M059J (cell line): Measurements from ENCODE around the gene MSX2. TPM values are rescaled to one million over a fixed set of nuclear protein-coding genes. Genes with fewer than 3 reads are reported as not detected.

ENCODE experiments used
- DNase-seq: peaks from one replicate; pipeline ENCODE4 v3.0.0-alpha.2; 2012; ENCODE audit warnings: low read depth
- total RNA-seq: library from RNA; depleted of rRNA; stranded (reverse); fragments of >200 nt; shearing (Covaris generic); gene quantifications from 2 replicates; pipeline ENCODE4 v1.2.3, GENCODE V29; 2014

MSX2 gene
- total RNA-seq, 1 experiment from 2014 or later, result not detected

DNA sequence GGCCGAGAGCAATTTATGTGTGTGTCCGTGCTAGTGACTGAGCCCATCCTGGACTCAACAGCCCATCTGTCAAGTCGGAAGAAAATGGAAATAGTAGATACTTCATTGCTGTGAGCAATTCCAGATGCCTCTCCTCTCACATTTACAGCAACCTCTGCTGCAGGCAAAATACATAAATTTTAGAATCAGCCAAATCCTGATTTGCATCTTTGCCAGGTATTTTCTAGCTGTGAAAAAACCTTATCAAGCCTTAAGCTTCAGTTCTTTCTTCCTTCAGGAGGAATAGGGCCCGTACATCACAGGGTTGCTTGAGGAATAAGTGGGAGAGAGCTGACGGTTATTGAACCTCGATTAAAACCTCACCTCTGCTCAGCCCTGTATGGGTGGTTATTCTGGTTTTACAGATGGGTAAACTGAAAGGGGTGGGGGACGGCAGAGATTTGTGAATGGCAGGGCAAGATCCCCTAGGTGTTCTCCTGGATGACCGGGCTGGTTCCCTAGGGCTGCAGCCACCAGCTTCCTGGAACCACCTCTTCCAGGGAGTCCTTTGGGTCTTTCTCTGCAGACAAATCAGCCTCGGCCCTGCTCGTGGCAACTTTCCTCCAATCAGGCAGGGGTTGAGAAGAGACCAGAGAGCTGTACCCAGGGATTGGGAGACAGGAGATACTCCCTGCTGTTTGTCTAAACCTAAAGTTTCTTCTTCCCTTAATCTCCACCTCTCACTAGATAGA, 5.3 kb upstream of the MSX2 start:
- DNase-seq, result no peak

DNA sequence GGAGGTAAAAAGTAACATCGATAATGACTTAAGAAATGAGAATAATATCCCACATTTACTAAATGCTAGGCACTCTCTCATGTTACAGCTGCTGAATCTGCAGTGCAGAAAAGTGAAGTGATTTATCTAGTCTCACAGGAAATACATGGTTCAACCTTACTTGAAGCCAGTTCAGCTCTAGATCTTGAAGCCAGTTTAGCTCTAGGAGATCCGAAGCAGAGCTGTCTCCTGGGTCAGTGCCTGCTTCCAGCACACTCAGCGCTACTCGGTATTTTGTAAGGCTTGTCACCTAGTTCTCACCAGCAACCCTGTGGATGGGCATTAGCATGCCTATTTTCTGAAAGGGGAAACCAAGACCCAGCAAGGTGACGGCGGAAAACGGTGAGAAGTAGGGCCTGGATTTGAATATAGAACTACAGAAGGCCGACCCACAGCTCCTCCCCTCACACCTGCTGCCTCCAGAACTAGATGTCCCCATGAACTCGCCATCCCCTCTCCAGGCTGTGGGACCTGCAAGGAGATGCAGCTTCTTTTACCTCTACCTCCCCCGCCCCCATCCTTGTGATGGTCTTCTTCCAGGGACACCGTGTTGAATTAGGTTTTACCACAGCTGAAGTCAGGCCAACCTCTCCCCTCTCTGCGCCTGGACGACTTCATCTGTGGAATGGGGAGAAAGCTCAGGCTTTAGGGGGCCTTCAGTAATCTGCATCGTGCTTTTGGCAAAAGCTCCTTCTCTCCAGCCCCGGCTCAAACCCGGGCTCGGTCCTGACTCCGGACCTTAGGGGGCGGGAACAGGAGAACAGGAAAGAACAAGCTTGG, 4.4 kb upstream of the MSX2 start:
- DNase-seq, result no peak

DNA sequence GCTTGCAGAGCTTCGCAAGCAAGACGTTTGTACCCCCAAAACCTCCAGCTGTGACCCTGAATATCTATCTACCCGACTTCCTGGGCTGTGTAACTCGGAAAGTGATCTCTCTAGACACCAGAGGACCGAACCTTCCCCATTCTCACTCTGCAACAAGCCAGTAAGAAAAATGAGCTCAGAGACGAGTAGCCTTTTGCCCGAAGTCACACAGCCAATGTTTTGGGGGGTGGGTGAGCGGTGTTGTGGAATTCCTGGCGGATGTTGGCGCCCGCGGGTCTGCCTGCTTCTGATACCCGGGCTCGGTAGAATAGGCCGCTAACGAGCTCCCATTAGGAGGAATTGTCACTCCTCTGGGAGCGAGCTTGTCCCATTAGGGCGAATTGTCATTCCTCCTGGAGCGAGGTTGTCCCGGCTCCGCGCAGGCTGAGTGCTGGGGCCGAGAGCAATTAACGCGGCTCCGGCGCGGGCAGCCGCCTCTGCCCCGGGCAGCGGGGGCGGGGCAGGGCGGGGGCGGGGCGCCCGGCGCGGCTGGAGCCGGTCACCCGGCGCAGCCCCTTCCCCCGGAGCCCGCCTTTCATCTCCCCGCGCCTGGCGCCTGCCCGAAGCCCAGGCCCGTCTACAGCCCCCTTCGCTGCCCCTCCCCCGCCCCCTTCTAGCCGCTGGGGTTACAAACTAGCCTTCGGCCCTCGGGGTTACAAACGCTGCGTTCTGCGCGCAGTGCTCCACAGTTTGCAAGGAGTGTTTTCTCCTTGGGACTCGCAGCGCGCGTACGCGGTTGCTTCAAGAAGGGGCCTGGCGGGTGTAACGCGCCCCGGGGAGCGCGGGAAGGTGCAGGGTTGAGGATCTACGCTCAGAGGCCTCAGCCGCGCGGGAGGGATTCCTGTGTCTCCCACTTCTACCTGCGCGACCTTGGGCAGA, 3.5 kb upstream of the MSX2 start:
- no peak for DNase-seq

DNA sequence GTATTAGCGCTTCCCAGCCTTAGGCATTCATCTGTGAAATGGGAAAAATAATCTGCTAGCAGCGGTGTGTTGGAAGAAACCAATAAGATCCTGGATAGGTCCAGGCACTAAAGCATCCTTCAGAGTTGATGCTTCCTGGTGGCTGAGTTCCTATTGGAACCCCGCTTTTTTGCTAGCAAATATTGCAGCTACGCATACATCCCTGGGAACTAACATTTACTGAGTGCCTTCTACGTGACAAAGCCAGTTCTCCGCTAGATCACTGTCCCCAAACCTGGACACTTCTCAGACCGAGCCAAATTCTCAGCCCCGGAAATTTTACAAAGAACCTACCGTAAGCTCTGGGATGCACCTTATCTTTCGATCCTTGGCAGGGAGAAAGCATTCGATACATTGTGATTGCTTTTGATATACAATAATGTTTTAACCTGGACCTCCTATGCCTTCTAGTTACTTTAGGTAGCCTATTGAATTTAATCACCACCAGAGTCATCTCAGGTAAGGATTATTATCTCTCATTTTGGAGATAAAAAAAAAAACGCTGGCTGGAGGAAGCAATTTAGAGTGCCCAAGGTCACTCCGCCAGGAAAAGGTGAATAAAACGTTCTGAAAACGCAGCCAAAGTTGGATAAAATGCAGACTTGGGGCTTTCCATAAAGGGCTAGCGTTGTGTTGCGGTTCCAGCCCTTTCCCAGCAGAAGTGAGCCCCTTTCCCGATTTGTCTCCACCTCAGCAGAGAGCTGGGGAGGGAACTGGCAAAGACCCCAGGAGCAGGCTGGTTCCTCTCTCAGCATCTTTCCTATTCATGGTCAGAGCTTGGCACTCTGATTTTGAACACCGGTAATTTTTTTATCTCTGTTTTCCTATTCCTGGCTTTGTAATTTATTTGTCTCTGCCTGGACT, 2.6 kb upstream of the MSX2 start:
- DNase-seq, result no peak

DNA sequence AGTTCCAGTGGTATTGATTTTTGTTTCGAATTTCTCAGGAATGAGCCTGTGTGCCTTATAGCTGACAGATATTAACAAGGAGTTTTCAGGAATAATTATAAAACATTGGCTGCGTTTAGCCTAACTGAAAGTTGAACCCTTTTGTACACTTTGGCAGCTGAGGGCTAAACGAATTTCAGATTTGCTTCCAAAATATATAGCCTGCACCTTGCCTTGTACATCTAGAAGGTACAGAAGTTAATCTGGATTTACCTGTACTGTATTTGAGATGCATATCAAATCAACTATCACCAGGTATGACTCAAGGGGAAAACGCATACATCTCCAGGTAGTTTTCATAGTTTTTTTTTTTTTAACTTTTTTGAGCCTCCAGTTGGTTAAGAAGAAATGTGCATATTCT, 1.9 kb upstream of the MSX2 start:
- DNase-seq, result no peak

DNA sequence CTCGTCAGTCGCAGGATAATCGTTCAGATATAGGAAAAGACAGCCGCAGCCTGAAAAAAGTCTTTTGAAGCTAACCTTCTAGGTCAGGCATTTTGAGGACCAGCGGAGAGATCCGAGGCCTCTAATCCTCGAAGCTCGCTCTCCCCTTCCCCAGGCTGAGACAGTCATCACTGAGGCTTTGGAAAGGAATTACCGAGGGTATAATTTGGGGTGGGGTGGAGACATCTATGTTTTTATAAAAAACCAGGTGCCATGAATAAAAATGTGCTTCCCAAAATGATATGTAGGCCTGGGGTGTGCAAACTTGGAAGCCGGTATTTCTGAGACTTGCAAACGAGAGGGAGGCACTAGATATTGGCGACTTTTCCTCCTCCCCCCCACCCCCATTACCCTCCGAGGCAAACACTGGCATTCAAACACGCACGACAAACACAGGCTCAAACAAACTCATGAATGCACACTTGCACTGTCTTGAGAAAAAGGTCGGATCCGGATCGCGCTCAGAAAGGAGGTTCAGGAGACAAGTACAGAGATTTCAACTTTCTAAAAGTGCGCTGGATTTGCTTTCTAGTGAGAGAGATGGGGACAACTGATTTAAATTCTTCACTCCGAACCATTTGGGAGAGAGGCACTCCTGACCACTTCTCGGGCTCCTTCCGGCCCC, 935 bp upstream of the MSX2 start:
- no peak for DNase-seq

DNA sequence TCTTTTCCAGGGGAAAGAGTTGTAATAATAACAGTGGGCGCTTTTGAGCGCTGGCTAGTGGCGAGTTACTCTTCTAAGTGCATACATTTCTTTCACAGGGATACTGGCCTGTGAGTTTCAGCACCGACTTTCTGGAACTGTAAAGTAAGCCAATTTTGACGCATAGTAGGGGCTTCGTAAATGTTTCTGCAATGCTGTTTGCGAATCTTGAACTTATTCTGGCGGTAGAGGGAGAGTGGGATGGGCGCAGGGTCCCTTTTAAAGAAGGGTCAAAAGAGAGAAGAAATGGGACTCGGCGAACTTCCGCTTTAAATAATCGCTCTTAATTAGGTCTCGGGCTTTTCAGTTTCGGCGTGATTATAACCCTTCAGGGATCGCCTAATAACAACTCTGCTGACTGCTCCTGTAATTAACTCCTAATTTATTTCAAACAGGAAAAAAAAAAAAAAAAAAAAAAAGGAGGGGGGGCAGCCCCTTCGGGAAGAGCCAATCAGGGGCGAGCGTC, 351 bp upstream of the MSX2 start:
- no peak for DNase-seq

DNA sequence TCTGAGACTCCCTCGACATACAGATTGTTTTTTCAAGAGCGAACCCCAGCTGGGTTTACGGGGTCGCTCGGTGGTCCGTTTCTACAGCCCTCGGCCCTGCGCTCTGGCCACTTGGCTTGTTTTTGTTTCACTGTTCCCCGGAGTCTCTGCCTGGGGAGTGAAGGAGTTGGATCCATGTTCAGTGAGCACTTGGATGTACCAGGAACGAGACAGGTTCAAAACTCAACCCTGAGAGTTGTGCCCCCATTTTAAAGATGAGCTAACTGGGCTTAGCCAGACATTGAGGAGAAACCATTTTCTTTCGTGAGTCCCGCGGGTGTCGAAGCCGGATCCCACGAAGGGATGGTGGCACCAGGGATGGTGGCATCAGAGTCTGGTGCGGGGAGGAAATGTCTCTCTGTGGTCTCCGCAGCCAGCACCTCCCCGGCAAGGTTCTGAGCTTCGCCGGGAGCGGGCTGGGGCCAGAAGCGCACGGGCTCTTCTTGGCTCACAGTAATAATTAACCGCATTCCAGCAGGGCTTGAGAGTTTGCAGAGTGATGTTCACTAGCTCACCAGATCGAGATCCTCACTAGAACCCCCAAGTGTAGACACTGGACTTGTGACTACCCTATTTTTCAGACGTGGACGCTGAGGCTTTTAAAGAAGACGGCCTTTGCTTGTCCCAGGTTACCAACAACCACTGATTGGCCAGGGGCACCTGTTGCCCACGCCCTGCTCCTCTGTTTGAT, 1.0 kb downstream of the MSX2 start:
- DNase-seq, result no peak

DNA sequence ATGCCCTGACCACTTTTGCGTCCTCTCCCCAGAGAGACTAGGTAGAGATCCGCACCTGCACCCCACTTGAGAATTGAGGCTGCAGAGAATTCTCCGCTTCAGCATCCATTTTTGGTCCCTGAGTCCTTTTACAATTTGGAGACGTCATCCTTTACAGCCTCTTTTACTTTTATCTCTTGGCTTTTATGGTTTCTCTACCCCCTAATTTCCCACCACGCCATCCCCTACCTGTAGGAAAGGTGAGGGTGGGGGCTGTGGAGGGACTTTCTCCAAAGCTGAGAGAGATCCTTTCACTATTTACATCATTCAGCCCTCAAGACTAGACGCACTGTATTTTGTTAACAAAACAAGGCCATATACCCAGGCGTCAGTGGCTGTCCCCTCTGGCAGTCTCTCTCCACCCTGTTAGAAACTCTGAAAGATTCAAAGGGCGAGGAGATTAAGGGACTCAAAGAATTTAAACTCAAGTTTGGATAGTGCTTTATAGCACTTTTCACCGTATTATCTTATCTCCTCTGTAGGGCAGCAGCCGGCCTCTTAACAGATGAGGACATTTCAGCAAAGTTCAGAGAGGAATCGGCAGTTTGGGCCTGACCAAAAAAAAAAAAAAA, 1.7 kb downstream of the MSX2 start:
- DNase-seq, result no peak

DNA sequence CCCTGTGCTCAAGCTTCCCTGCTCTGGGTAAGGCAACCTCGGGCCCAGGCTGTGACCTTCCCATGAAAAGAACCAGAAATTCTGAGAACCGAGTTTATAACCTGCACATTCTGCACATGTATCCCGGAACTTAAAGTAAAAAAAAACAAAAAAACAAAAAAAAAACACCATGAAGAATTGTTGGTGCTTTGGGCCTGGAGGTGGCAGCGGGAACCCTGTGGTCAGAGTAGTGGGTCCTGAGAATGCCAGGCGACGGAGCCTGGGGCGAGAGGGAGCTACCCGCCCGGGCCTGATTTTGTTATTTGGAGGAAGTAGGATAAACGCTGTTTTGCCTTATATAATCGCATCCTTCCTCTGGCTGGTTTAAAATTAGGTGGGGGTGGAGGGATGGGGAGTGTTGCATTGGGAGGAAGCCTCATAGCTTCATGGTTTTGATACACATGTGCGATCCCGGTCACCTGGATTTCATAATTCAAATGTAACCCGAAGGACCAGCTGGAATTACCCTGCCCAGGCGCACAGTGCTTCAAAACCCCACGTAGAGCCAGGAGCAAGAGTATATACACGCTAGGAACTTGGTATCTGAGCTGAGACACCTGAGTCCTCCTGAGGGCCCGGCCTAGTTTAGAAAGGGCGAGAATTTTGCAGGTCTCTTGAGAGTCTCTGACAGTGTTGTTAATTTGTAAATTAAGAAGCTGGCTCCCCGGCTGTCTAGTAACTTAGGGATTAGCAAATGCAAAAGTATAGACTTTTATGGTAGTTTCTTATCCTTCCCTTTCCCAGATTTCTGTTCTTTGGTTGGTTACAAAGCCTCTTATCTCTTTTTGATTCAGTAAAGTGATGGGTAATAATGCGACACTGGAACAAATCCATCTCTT, 2.8 kb downstream of the MSX2 start:
- DNase-seq, result no peak

DNA sequence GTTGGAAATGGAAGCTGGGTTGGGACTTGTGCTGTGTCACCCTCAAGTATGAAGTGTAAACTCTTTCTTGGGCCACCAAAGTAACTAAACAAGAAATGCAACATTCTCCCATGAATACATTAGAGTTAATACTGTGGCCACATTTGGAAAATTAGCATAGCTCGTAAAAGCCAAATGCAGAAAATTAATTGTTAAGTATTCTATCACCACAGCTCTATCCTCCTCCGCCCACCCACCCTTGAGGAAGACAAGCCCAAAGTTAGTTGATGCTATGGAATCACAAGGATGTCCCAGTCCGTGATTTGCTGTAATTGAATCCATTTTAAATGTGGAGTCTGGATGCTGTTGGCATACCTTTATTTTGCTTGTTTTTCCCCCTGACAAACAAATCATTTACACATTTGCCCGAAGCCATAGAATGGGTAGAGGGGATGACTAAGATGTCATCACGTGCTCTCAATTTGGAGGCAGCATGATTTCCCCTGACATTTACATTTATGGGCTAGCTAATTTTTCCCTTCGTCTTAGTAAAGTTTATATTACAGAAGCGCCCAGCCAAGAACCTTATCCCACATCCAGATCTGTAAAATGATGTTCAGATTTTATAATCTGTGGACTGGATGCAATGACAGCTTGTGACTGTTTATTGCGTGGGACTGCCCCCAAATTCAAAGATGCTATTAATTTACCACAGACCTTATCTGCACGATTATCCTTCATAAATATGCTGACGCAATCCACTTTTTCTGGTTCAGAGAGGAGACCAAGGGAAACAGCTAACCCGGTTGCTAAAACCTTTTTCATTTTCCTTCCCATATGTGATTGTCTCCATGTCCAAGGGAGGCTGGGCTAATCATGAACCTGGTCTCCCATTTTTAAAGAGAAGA, 3.7 kb downstream of the MSX2 start:
- peak; percentile 67 for DNase-seq

DNA sequence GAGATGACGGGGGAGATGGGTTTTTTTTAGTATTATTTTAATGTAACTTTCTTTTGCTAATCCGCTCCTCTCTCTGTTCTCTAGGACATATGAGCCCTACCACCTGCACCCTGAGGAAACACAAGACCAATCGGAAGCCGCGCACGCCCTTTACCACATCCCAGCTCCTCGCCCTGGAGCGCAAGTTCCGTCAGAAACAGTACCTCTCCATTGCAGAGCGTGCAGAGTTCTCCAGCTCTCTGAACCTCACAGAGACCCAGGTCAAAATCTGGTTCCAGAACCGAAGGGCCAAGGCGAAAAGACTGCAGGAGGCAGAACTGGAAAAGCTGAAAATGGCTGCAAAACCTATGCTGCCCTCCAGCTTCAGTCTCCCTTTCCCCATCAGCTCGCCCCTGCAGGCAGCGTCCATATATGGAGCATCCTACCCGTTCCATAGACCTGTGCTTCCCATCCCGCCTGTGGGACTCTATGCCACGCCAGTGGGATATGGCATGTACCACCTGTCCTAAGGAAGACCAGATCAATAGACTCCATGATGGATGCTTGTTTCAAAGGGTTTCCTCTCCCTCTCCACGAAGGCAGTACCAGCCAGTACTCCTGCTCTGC, 4.8 kb downstream of the MSX2 start:
- no peak for DNase-seq

DNA sequence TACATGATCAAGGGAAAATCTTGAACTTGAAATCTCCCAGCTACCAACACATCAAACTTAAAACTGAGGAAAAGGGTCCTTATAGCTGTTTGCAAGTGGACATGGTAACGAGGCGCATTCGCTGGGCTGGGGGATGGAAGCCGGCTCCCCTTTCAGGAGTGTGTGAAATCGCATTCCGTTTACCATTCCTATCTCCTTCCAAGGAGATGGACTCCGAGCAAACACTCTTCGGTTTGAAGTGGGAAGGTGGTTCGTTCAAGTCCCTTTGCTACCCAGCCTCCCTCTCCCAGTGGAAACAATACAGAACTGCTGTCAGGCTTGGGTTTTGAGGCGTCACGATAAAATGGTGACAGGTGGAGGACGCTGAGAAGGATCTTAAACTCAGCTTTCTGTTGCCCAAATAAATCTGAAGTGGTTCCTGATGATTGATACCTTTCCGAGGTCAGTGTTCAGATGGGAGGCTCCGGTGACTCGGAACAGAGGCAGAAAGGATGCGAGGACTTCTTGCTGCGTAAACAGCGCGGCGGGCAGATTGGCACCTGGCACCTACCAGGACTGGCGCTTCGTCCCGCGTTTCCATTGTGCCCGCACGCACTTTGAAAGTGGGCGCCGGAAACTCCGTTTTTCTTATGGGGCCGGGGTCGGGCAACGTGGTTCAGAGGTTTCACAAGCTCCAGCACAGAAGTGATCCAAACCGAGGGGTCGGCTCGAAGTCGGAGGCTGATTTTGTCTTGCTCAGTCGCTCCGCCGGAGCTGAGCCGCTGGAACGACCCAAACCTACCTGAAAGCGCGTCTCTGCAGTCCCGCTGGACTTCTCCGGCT, 7.0 kb downstream of the MSX2 start:
- DNase-seq, result no peak

DNA sequence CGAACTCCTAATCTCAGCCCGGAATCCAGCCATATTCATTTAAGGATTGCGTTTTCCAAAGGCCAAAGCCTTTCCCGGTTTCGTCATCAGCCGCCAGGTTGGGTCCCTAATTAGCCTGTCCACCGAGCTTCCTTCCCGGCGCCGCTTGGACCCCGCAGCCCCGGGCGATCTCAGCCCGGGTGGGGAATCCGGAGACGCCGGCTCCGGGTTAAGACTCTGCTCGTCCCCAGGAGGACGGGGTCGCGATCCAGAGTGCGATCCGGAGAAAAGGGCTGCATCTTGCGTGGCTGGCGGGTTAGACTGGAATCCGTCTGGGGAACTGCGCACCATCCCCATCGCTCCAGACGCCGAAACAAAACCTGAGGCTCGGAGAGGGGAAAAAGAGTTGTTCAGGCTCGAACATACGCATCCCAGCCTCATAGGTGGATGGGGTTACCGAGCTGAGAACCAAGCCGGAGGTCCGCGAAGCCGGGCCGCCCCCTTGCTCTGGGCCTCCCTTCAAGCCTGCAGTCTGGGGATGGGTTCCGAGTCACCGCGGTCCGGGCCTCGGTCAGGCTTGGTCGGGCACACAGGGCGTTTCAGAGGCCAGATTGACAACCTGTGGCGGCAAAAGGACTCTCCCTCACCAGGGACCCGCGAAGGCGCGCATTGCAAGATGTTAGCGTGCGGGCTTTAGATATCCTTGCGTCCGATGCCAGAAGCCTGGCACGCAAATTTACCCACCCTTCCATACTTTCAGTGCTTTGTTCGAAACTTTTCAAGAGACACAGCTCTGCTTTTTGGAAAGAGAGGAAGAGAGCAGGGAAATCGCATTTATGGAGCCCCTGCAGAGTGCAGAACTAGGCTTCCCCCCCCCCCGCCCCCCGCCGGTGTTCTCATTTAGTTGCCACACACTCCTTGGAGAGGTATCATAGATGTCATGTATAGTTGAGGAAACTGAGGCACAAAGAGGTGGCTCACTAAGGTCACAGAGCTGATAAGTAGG, 7.9 kb downstream of the MSX2 start:
- DNase-seq, result peak; percentile 43
